Glomerular visceral epithelial cell (primary cell): ENCODE results near the gene IPCEF1.
"Not testable (repeated sequence)": the region's sequence is repeated elsewhere in the genome, so short reads cannot be mapped to it uniquely, and the experiment has no call there.

Experiments used
- DNase-seq: peaks from one replicate; pipeline ENCODE4 v3.0.0-alpha.2; 2016; ENCODE audit errors: extremely low spot score

The IPCEF1 gene

DNA sequence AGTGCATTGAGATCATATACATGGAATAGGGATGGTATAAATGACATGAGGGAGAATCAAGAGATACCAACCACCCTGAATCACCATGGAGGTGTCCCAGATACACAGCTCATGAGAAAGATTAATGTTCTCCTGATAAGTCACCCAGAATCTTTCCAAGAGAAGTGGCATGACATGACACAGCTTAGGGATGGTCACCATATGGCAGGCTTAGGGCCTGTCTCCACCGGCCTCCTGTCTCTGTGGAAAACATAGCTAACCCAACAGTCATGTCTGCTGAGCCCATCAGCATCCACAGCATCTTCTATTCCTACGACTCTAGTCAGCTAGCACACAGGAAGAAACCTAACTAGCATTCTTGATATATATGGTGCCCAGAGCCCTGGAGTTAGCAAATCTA is 133.3 kb downstream of the IPCEF1 start:
- DNase-seq = no peak

DNA sequence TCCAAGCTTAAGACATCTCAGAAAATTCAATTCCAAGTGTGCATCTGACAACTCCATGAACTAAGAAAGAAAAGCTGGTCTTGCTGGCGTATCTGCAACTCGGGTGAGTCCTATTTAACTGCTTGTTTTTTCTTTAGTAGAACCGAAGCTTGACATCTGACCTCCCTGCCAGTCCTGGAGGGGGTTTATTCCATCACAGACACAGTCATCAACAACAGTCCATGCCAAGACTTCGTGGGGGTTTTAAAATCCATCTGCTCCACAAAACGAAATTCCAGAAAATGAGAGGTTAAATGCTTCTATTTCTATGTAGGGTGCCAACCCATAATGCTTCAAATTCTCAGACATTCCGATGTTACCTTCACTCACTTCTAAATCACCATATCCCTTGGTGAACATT is 133.9 kb downstream of the IPCEF1 start:
- DNase-seq = no peak

DNA sequence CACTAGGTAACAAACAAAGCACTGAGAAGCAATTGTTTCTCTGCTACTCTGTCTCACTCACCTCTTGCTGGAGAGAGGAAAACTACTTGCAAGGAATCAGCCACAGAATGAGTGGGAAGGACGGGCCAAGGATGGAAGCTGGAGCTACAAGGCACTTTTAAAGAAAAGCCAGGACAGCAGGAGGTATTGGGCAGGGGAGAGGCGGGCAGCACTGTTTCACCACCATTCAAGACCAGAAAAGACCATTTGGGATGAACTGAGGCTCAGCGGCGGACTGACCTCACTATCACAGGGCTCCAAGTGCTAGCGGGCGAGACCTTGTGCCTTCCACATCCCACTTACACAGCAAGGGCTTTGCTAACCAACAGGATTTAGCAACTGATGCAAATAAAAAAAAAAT is 137.4 kb downstream of the IPCEF1 start:
- no peak for DNase-seq

DNA sequence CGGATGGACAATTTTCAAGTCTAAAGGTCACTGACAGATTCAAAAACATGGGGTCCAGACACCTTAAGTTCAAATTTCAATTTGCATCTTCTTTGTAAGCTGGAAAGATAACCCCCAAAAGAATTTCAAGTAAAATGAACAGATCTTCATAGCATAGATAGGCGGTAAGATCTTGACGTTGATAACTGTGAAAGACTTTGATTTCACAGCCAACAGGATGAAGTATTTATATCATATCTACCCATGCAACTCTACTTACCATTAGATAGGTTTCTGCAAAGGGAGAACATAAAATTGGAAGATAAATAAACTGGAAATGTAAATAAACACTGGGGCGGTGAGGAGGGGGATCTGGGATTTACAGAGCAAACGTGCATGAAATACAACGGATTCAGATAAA is 137.8 kb downstream of the IPCEF1 start:
- no peak for DNase-seq

DNA sequence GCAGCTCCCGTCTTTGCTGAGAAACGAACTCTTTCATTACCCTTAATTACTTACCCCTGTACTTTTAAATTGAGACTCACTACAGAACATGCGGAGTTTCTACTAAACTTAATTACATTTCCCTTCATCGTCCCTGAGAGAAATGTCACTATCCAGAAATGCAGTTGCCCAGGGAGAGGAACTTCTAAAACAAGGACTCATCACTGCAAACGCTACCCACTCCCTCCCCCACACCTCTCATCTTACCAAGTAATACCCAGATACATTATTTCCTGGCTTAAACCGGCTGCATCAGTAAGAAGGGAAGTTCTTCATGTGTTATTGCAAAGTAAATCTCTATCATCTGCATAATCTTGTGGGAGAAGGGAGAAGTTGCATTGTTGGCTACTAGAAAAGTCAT is 138.3 kb downstream of the IPCEF1 start:
- DNase-seq = no peak

DNA sequence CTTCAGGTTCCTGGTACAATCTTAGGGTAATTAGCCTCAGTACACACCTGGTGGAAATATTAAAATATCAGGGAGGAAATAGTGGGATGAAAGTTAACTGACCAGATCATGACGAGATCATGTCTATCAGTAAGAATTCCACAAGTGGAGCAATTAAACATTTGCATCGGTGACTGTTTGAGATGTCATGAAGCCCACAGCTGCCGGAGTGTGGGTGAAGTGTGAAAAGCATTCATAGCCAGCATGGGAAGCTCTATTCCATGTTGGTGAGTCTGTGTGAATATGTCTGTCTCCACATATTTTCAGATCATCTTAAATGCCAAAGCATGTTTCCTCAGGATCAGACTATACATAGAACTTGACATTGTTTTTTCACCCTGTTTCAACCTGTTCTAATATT is 142.8 kb downstream of the IPCEF1 start:
- no peak for DNase-seq

DNA sequence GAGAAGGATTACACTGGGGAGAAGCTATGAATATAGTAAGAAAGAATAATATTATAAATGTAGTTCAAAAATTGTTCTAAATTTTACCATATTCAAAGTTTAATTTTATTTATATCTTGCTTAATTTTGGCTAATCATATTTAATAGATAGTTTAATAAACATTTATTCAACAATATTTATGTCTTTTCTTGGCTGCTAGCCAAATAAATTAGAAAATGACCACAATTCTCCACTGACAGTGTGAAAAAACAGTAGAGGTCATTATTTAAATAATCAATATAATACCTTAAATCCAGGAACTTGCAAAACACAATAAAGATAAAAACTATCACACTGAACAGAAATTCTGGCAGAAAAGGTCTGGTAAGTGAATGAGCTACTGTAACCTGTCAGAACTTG is 145.9 kb downstream of the IPCEF1 start:
- no peak for DNase-seq

DNA sequence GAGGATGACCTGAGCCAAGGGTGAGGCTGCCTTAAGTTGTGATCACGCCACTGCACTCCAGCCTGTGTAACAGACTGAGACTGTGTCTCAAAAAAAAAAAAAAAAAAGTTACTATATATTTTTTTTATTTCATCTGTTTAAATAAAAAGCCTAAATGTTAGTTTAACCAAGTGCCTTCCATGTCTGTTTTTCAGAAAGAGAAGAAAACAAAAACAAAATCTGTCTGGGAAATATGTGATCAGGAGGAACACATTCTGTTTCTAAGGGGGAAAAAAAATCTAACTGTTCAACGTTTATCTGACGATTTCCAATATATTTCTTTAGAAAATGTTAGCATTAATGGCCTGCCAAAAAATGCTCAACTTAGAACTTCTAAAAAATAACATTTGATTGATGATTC is 147.0 kb downstream of the IPCEF1 start:
- no peak for DNase-seq

DNA sequence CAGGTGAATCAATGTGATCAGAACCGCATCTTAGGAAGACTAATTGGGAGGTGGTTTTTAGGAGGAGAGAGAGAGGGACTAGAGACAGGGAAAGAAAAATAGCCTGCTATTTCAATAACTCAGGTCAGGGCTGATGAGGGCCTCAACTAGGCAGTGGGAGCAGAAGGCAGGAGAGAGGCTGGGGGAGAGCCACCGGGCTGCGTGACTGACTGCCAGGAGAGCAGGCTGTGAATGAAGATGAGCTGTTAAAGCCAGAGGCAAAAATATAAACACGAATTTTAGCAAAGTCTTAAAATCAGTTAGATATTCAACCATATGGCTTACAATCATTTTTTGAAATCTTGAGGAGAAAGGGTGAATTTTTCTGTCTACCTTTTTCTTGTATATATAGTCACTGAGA is 149.6 kb downstream of the IPCEF1 start:
- DNase-seq = no peak

DNA sequence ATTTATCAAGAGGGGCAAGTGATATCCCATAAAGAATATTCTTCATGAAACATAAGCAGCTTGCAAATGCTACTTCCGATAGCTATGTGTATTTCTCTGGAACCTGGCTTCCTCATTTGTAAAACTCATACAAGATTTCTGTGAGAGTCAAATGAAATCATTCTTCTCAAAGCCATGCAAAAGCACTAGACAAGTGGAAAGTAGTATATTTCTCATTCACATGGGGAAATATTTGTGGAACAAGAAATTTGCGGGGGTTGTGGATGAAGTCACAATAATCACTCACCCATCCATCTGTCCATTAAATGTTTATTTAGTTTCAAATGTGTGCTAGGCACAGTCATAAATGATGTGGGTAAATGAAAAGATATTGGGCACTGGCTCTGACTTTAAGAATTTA is 150.5 kb downstream of the IPCEF1 start:
- DNase-seq = no peak

DNA sequence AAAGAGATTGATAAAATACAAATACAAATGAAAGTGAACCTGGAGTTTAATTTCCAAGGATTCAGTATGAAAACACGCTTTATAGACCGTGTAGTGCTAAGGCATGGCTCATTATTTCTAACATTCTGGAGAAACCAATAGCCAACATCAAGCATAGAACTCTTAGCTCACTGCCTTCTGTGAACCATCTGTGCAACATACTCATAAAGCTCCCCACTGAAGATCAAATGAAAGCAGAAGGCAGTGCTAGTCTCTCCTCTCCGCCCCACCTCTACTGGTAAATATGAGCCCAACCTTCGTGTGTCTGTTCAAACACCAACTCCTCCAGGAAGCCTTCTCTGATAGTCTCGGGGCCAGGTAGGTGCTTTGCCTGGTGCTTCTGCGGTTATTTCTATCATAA is 153.6 kb downstream of the IPCEF1 start:
- no peak for DNase-seq

DNA sequence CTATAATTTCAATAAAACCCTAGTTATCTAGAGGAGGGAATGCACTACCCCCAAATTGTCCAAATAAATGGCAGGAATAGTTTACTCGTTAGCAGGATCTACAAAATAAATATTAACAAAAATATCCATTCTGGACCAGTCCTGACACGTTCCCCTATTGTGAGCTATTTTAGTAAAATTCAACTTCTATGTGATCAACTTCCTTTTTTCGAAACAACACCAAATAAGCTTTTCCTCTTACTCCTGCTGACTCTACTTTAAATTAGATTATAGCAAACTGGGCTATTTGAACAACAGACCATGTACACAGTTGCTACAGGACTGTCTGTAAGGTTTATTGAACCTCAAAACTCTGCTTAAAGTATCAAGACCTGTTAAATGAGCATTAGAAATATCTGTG is 154.3 kb downstream of the IPCEF1 start:
- DNase-seq = no peak

DNA sequence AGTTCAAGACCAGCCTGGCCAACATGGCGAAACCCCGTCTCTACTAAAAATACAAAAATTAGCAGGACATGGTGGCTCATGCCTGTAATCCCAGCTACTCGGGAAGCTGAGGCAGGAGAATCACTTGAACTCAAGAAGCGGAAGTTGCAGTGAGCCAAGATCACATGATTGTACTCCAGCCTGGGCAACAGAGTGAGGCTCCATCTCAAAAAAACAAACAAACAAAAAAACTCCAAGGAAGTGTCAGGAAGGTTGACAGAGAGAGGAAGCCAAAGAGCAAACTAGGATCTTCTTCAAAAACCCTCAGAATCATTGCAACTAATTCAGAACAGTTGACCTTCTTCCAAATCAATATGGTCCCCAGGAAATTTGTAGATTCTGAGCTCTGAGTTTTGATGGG is 154.9 kb downstream of the IPCEF1 start:
- not testable (repeated sequence) for DNase-seq

DNA sequence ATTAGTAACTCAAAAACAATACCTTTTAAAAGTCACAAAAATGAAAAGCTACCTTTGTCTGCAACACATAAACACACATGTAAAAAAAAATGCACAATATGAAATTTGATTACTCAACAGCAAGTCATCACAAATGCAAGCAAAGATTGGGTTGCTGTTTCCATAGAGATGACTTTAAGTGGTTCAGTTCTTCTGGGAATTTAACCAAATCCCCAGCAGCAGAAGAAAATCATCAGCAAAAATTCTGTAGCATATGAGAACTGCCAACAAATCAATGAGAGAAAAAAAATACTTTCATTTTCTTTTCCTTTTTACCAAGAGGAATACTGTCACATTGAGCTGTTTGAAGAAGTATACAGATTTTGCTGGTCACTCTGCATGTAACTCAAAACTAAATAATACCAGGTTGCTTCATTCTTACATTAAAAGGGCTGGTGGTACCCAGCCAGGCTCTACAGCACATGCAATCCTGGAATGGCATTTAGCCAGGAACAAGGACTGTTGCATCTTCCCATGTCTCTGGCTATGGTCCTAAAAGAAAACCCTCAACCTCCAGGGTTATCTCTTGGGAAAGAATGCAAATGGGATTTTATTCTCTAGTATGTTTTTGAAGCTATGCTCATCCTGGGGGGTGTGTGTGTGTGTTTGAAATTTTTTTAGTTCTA is 159.3 kb downstream of the IPCEF1 start:
- DNase-seq = no peak

DNA sequence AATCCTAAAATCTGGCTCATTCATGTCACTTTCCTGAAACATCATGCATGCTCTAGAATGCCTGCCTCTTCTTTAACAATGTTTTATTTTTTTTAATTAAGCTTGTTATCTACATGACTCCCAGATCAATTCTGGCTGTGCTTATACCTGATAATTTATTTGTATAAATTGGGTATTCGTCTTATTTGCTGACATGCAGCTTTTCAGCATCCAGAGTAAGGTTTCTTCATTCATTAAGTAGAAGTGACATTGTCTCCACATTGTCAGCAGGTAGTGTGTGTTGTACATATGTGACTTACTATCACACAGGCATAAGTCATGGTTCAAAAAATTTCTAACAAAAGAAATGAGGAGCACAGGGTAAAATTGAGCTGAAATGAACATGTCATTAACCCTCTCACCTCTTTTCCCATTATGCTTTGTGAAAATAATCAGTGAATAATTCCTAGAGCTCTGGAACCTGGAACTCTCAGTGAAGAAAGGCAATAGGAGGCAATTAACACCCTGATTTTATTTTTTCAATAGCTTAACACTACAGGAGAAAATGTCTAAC is 160.2 kb downstream of the IPCEF1 start:
- DNase-seq = no peak

DNA sequence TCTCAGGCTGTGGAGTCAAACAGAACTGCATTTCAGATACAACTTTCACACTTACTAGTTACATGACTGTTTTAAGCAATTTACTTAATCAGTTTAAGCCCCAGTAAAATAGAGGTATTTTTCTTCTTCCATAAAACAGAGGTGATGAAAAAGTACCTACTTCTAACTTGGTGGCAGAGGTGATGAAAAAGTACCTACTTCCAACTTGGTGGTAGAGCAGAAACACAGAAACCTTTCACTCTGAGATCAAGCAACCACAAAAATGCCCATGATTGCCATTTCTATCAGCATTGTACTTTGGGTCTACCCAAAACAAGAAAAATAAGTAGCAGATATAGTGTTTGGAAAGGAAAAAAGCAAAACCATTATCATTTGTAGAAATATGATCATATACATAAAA is 168.9 kb downstream of the IPCEF1 start:
- no peak for DNase-seq

DNA sequence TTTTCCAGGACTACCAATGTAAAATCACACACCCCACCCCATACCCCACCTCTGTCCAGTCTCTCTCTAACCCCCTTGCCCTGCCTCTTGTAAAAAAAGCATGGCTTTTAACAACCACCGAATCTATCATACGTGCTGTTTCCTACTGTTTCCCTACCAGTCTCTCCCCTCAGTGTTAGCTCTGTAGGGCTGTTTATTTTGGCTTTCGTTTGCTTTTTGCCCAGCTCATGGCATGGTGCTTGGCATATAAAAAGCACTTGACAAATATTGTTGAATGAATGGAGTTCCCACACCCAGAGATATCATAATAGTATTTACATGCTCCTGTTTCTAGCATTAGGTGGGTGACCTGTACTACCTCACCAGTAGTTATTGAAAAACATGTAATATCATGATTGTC is 169.4 kb downstream of the IPCEF1 start:
- DNase-seq = no peak

DNA sequence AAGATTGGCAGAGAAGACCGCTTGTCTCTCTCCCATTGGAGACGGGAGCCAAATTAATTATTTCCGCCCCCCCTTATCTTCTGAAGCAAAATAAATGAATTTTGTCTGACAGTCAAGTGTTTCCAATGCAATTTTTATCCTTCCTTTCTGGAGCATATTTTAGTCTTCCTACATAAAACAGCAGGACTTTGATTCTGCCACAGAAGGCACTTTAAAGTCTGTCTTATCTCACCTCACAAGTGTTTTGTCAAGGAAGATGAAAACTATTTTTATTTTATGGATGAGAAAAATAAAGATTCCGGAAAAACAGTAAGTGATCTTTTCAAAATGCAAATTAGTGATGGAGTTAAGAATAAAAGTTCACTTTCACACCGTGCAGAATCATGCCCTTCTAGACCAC is 177.2 kb downstream of the IPCEF1 start:
- no peak for DNase-seq

DNA sequence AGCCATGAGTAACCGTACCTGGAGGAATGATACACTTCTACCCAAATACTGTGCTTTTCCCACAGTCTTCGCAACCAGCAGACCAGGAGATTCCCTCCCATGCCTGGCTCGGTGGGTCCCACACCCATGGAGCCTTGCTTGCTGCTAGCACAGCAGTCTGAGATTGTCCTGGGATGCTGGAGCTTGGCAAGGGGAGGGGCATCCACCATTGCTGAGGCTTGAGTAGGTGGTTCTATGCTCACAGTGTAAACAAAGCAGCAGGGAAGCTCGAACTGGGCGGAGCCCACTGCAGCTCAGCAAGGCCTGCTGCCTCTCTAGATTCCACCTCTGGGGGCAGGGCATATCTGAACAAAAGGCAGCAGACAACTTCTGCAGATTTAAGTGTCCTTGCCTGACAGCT is 184.2 kb downstream of the IPCEF1 start:
- not testable (repeated sequence) for DNase-seq

DNA sequence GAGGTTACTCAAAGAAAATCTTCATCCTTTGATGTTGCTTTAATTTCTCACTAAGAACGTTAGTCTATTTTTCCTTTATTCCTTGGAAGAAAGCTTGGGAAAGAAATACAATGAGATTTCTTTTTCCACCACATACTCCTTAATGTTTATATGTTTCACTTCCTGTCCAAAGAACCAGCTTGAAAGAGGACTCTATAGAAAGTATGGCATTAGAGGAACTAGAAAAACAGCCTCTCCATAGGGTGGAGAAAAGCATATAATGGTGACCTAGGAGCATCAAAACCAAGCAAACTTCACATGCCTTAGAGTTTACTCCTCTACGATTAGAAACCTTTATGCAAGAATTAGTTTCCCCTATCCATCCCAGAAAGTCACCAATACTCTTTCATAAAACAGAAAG is 186.5 kb downstream of the IPCEF1 start:
- DNase-seq = no peak

DNA sequence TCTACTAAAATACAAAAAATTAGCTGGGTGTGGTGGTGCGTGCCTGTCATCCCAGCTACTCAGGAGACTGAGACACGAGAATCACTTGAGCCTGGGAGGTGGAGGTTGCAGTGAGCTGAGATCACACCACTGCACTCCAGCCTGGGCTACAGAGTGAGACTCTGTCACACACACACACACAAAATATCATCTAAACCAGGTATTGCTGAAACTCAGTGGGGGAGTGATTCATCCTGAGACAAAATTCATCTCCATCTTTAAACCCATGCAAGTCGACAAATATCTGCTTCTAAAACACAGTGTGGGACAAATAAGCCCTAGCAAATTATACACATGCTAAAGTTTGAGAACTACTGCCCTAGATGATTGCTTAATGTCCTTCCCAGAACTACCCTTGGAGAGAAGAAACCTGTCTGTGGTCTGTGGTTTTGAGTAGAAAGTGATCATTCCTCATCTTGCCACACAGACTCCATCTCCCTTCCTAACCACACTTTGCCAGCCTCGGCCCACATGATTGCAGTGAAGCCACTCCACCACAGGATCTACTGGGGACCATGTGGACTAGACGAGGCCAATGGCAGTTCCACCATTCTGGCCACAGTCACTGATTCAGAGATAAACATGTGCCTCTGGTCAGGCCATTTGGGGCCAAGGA is 187.3 kb downstream of the IPCEF1 start:
- DNase-seq = peak; percentile 62

DNA sequence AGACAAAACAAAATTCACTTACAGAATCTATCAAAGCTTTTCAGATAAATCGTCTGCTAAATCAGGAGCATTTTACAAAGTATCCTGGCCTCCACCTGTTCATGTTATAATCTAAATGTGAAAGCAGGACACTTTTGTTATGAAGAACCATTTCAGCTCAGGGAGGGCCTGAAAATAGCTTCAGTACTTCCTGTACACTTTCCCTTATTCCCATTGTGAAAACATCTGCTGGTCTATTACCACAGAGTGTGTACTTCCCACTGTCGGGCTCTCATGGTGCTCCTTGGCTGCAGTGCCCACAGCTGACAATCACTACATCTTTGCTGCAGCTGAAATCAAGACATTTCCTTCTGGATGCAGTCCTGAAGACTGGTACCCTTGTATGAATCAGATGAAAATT is 189.5 kb downstream of the IPCEF1 start:
- no peak for DNase-seq

DNA sequence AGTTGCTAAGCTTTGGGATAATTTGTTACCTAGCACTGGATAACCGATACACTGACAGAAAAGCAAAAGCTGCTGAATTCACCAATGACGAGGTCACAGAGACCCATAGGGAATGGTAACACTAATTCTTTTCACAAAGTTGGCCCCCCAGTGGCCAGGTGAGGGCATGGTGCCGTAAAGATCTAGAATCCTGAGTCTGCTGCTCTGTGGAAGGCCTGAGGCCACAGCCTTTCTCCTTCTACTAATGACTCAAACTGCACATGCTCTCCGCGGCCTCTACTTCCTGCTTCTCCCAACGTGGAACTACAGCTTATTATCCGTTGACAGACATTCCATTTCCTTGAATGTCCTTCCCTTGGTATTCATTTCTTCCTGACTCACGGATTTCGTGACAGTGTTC is 190.5 kb downstream of the IPCEF1 start:
- no peak for DNase-seq

DNA sequence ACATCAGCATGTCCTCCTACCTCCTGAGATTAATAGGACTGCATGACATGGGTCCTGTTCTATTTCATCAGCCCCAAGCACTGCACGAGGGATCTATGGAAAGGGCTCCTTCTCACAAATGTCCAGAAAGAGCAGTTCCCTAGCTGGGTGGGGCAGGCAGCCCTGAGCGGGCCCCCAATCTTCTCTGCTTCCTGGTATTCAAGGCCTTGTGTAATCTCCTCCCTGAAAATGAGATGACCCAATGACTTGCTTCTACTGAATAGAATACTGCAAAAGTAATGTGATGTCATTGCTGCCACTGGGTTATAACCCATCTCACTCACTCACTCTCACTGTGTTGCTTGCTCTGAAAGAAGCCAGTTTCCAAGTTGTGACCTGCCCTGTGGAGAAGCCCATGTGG is 191.1 kb downstream of the IPCEF1 start:
- no peak for DNase-seq
